LNCaP clone FGC (cell line): ENCODE measurements around the gene TAF6L.
"Not testable (repeated sequence)": the region's sequence is repeated elsewhere in the genome, so short reads cannot be mapped to it uniquely, and the experiment has no call there.

Experiments
- DNase-seq: peaks from one replicate; pipeline ENCODE4 v3.0.0-alpha.2; 2011; ENCODE audit warnings: low read depth
- H3K4me3 ChIP-seq: 2 replicates; pipeline ENCODE4 v1.5.1; 2011; ENCODE audit warnings: mild to moderate bottlenecking, low read depth, low read length, control low read depth
- CTCF ChIP-seq: IDR thresholded peaks from 2 replicates; pipeline ENCODE4 v1.5.1; 2012; ENCODE audit warnings: mild to moderate bottlenecking; ENCODE audit not compliant: control insufficient read depth, insufficient read depth; ENCODE audit errors: extremely low read depth

TAF6L gene

GRCh38 chr11:62752177-62752785, 18.9 kb upstream of the TAF6L start:
- no peak for TF ChIP-seq CTCF
- no peak overlapping the region for H3K4me3 ChIP-seq
- no peak for DNase-seq

- no peak for TF ChIP-seq CTCF
- H3K4me3 ChIP-seq, result peak overlapping the region; percentile 69
- no peak for DNase-seq
These were observed 18.0 kb upstream of the TAF6L start for GRCh38 chr11:62752994-62753735.

GRCh38 chr11:62753736-62754603, 17.2 kb upstream of the TAF6L start, which contains the start of gene ZBTB3:
Gene ZBTB3 (minus strand): TSS chr11:62754160. CDS start chr11:62753664, 496 bp downstream.
- DNase-seq, result peak; percentile 100
- peak within 1 kb of the TSS; percentile 69 for H3K4me3 ChIP-seq
- no peak for TF ChIP-seq CTCF

- no peak overlapping the region for H3K4me3 ChIP-seq
- DNase-seq, result no peak
- no peak for TF ChIP-seq CTCF
These were observed 16.0 kb upstream of the TAF6L start for GRCh38 chr11:62755086-62755615.

GRCh38 chr11:62757846-62758788, 13.1 kb upstream of the TAF6L start:
- no peak overlapping the region for H3K4me3 ChIP-seq
- TF ChIP-seq CTCF, result no peak
- DNase-seq, result no peak

GRCh38 chr11:62760867-62761227, 10.3 kb upstream of the TAF6L start:
- not testable (repeated sequence) for DNase-seq
- H3K4me3 ChIP-seq, result peak overlapping the region; percentile 87
